ENCODE data around the gene SLC5A10. TPM values are rescaled to one million over a fixed set of nuclear protein-coding genes. Genes with fewer than 3 reads are reported as not detected.

The SLC5A10 gene
- total and polyA plus RNA-seq, 4 donors = 0.05 to 0.23 (median 0.15) TPM

GRCh38 chr17:18971801-18972200 lies 19.8 kb downstream of the SLC5A10 start:
- no peak overlapping the region for H3K27ac ChIP-seq (ENCODE audit: low read depth in 1 of 2, low read length in 2 of 2)
- peaks cover 1 to 23% (median 14%) of the 10 kb centered on the region in 4 donors for H3K4me1 ChIP-seq (ENCODE audit: control insufficient read depth in 4 of 4, insufficient read depth in 4 of 4, low read length in 3 of 4)
- no peak for DNase-seq (ENCODE audit: low spot score)
- TF ChIP-seq YY1 (IDR thresholded peaks at IDR 0.05) = no peak
- TF ChIP-seq HNF4G (IDR thresholded peaks at IDR 0.05) = no peak
- no peak for TF ChIP-seq EGR1 (IDR thresholded peaks at IDR 0.05; ENCODE audit: low read depth in 2 of 2)
- no peak for TF ChIP-seq NR2F2 (IDR thresholded peaks at IDR 0.05)
- no peak for TF ChIP-seq TAF1 (conservative IDR thresholded peaks at IDR 0.05)
- no peak for TF ChIP-seq MAX (IDR thresholded peaks at IDR 0.05)
- TF ChIP-seq RXRA (IDR thresholded peaks at IDR 0.05) = no peak
- TF ChIP-seq RAD21 (IDR thresholded peaks at IDR 0.05) = no peak
- TF ChIP-seq SP1 (IDR thresholded peaks at IDR 0.05) = no peak
- no peak for TF ChIP-seq GABPA (IDR thresholded peaks at IDR 0.05 in 1 of 2, conservative IDR thresholded peaks at IDR 0.05 in 1 of 2)
- no peak for TF ChIP-seq HNF4A (conservative IDR thresholded peaks at IDR 0.05)
- TF ChIP-seq JUND (IDR thresholded peaks at IDR 0.05) = no peak
- TF ChIP-seq FOXA2 (IDR thresholded peaks at IDR 0.05) = no peak
- TF ChIP-seq, protein P1, sequence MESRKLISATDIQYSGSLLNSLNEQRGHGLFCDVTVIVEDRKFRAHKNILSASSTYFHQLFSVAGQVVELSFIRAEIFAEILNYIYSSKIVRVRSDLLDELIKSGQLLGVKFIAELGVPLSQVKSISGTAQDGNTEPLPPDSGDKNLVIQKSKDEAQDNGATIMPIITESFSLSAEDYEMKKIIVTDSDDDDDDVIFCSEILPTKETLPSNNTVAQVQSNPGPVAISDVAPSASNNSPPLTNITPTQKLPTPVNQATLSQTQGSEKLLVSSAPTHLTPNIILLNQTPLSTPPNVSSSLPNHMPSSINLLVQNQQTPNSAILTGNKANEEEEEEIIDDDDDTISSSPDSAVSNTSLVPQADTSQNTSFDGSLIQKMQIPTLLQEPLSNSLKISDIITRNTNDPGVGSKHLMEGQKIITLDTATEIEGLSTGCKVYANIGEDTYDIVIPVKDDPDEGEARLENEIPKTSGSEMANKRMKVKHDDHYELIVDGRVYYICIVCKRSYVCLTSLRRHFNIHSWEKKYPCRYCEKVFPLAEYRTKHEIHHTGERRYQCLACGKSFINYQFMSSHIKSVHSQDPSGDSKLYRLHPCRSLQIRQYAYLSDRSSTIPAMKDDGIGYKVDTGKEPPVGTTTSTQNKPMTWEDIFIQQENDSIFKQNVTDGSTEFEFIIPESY (IDR thresholded peaks at IDR 0.05) = no peak
- no peak for TF ChIP-seq REST (IDR thresholded peaks at IDR 0.05)
- TF ChIP-seq ATF3 (IDR thresholded peaks at IDR 0.05) = no peak
- TF ChIP-seq FOXA1 (IDR thresholded peaks at IDR 0.05) = no peak
- TF ChIP-seq CTCF (IDR thresholded peaks at IDR 0.05; ENCODE audit: low read depth, low read length, missing input control) = no peak
- WGBS = 96% methylated on average over 7 of the region's 7 CpGs
- H3K9ac ChIP-seq (ENCODE audit: low read depth in 1 of 2, low read length in 2 of 2) = no peak overlapping the region
- H3K4me3 ChIP-seq (ENCODE audit: low read depth in 1 of 3, low read length in 3 of 3) = no peak overlapping the region
- peaks cover 0 to 9% (median 2%) of the 10 kb centered on the region in 4 donors for H3K36me3 ChIP-seq (ENCODE audit: control insufficient read depth in 4 of 4, insufficient read depth in 3 of 4, low read depth in 1 of 4, low read length in 3 of 4)
- no peaks in the 10 kb centered on the region for H3K27me3 ChIP-seq (ENCODE audit: control insufficient read depth in 4 of 4, insufficient read depth in 4 of 4, low read length in 3 of 4)
- H3K9me3 ChIP-seq (ENCODE audit: control insufficient read depth in 4 of 4, low read length in 3 of 4) = no peaks in the 10 kb centered on the region

Measured in liver (tissue), 9 donors.